ENCODE measurements around the gene CARF. TPM values are rescaled to one million over a fixed set of nuclear protein-coding genes. Genes with fewer than 3 reads are reported as not detected.
"Not testable (repeated sequence)": the region's sequence is repeated elsewhere in the genome, so short reads cannot be mapped to it uniquely, and the experiment has no call there.

Gene CARF
- polyA plus RNA-seq, 1 donor from 2014 or later: 20.1 TPM

GRCh38 chr2:202945497-202945896 is 33.4 kb downstream of the CARF start:
- Histone ChIP-seq H3K79me2 (replicated peaks; ENCODE audit: insufficient read depth, low read length) (no peaks in the 10 kb centered on the region), H3K36me3 (ENCODE audit: insufficient read depth, low read length) (no peaks in the 10 kb centered on the region), H3K27ac (ENCODE audit: low read length) (no peak overlapping the region), H2AFZ (ENCODE audit: low read depth, low read length) (no peak overlapping the region), H4K20me1 (ENCODE audit: insufficient read depth) (no peaks in the 10 kb centered on the region), H3K27me3 (ENCODE audit: insufficient read depth, low read depth, low read length) (no peaks in the 10 kb centered on the region), H3K4me3 (ENCODE audit: low read length) (no peak overlapping the region), H3F3A (ENCODE audit: insufficient read depth, low read length, poor library complexity, severe bottlenecking) (no peaks in the 10 kb centered on the region), H3K9me2 (ENCODE audit: insufficient read depth, low read length) (no peaks in the 10 kb centered on the region), H3K9me3 (ENCODE audit: low read length) (no peaks in the 10 kb centered on the region), H3K4me2 (ENCODE audit: low read length) (no peak overlapping the region), H3K9ac (ENCODE audit: low read length) (no peak overlapping the region)
- TF ChIP-seq POLR2AphosphoS5 (IDR thresholded peaks at IDR 0.05) (no peak), TAF1 (IDR thresholded peaks at IDR 0.05; ENCODE audit: low read depth) (no peak), REST (IDR thresholded peaks at IDR 0.05; ENCODE audit: borderline replicate concordance) (no peak), CTCF (IDR thresholded peaks at IDR 0.05; ENCODE audit: poor library complexity, severe bottlenecking) (no peak), RAD21 (conservative IDR thresholded peaks at IDR 0.05) (no peak)

GRCh38 chr2:202949333-202949732 is 37.3 kb downstream of the CARF start:
- not testable (repeated sequence) for H3K9me3 ChIP-seq (ENCODE audit: low read length); H2AFZ ChIP-seq (ENCODE audit: low read depth, low read length); H3F3A ChIP-seq (ENCODE audit: insufficient read depth, low read length, poor library complexity, severe bottlenecking); H3K9me2 ChIP-seq (ENCODE audit: insufficient read depth, low read length); H3K36me3 ChIP-seq (ENCODE audit: insufficient read depth, low read length); H3K27me3 ChIP-seq (ENCODE audit: insufficient read depth, low read depth, low read length); H3K79me2 ChIP-seq (replicated peaks; ENCODE audit: insufficient read depth, low read length); H3K27ac ChIP-seq (ENCODE audit: low read length); H4K20me1 ChIP-seq (ENCODE audit: insufficient read depth); H3K4me2 ChIP-seq (ENCODE audit: low read length); H3K4me3 ChIP-seq (ENCODE audit: low read length); H3K9ac ChIP-seq (ENCODE audit: low read length)

GRCh38 chr2:202950592-202950991 is 38.5 kb downstream of the CARF start:
- H3K9me2 ChIP-seq (ENCODE audit: insufficient read depth, low read length): no peaks in the 10 kb centered on the region
- no peaks in the 10 kb centered on the region for H3K79me2 ChIP-seq (replicated peaks; ENCODE audit: insufficient read depth, low read length)
- no peak for TF ChIP-seq TAF1 (IDR thresholded peaks at IDR 0.05; ENCODE audit: low read depth)
- no peak for TF ChIP-seq POLR2AphosphoS5 (IDR thresholded peaks at IDR 0.05)
- no peak for TF ChIP-seq EZH2 (IDR thresholded peaks at IDR 0.05; ENCODE audit: borderline replicate concordance, insufficient read depth, low read length, poor library complexity, severe bottlenecking)

More at GRCh38 chr2:202950592-202950991, 38.5 kb downstream of the CARF start:
- H3K27ac ChIP-seq (ENCODE audit: low read length): no peak overlapping the region
- H3K4me2 ChIP-seq (ENCODE audit: low read length): no peak overlapping the region
- no peaks in the 10 kb centered on the region for H3K27me3 ChIP-seq (ENCODE audit: insufficient read depth, low read depth, low read length)
- H4K20me1 ChIP-seq (ENCODE audit: insufficient read depth): no peaks in the 10 kb centered on the region
- no peaks in the 10 kb centered on the region for H3F3A ChIP-seq (ENCODE audit: insufficient read depth, low read length, poor library complexity, severe bottlenecking)
- no peaks in the 10 kb centered on the region for H3K9me3 ChIP-seq (ENCODE audit: low read length)
- no peaks in the 10 kb centered on the region for H3K36me3 ChIP-seq (ENCODE audit: insufficient read depth, low read length)
- no peak overlapping the region for H3K9ac ChIP-seq (ENCODE audit: low read length)
- H2AFZ ChIP-seq (ENCODE audit: low read depth, low read length): no peak overlapping the region
- no peak overlapping the region for H3K4me3 ChIP-seq (ENCODE audit: low read length)
